Measurements from ENCODE around the gene DKK3.

DNA sequence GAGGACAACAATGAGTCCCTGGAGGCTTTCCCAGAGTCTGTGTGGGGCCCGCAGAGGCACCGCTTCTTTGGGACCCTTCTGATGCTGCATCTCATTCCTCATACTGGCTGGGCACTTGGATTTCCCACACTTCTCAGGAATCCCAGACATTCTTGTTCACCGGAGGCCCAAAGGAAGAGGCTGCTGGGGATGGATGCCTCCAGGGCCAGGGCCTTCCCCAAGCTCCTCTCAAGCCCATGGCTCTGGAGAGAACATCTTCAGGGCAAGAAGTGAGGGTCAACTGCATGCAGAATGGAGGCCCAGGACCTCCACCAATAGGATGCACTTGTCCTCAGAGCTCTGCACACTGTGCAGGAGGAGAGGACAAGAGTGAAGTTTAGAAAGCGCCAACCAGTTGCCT lies 34.6 kb downstream of the DKK3 start:
- no peak for TF ChIP-seq CTCF (IDR thresholded peaks at IDR 0.05; ENCODE audit: low read depth, low read length, missing input control)
- no peak for TF ChIP-seq ZBTB33 (IDR thresholded peaks at IDR 0.05)
- TF ChIP-seq YY1 (IDR thresholded peaks at IDR 0.05) = no peak
- no peak for TF ChIP-seq RAD21 (IDR thresholded peaks at IDR 0.05)
- TF ChIP-seq EGR1 (IDR thresholded peaks at IDR 0.05; ENCODE audit: low read depth in 2 of 2) = no peak
